NOMO-1 treated with dmso at 0.1 percent for 144 hours (cell line): Measurements from ENCODE around the gene CD84.
A peak's percentile ranks its signal among the peaks of the same experiment; 100 is the strongest.
"Not testable (repeated sequence)": the region's sequence is repeated elsewhere in the genome, so short reads cannot be mapped to it uniquely, and the experiment has no call there.

Experiments
- DNase-seq: peaks from one replicate; lab custom pipeline; 2025; ENCODE audit not compliant: unreplicated experiment; lab: John Stamatoyannopoulos, UW

Gene CD84

DNA sequence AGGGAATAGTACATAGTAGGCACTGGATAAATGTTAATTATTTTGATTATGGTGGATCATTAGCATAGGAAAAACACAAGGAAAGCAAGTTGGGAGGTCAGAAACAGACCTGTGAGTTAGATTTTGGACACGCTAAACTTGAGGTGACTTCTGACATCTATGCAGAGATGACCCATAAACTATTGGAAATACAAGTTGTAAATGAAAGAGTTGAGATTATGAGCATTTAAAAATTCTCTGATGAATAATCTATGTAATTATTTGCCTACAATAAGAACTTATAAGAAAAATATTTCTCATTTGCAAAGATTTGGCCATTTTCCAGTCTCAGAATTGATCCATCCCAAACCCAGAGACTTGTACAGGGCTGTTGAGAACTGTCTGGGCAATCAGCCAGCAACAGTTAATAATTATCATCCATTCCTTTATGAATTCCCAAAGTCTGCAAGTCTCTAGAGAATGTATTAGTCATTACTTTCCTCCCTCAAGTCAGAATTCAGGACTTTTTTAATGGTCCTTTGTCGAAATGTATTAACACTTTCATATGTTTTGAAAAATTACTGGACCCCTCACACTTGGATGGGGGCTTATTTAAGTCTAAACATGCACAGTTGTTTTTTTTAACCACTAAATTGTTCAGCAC, 36.9 kb downstream of the CD84 start:
- no peak for DNase-seq

- no peak for DNase-seq
Observed at GRCh38 chr1:160541622-160542302, 37.5 kb downstream of the CD84 start.

GRCh38 chr1:160540859-160541233, 38.5 kb downstream of the CD84 start:
- DNase-seq: no peak

GRCh38 chr1:160539990-160540858, 39.1 kb downstream of the CD84 start:
- peak; percentile 86 for DNase-seq

- no peak for DNase-seq
Observed at GRCh38 chr1:160539684-160539989, 39.7 kb downstream of the CD84 start.

GRCh38 chr1:160538985-160539651, 40.2 kb downstream of the CD84 start:
- DNase-seq: no peak

GRCh38 chr1:160537714-160538665, 41.3 kb downstream of the CD84 start:
- no peak for DNase-seq

DNA sequence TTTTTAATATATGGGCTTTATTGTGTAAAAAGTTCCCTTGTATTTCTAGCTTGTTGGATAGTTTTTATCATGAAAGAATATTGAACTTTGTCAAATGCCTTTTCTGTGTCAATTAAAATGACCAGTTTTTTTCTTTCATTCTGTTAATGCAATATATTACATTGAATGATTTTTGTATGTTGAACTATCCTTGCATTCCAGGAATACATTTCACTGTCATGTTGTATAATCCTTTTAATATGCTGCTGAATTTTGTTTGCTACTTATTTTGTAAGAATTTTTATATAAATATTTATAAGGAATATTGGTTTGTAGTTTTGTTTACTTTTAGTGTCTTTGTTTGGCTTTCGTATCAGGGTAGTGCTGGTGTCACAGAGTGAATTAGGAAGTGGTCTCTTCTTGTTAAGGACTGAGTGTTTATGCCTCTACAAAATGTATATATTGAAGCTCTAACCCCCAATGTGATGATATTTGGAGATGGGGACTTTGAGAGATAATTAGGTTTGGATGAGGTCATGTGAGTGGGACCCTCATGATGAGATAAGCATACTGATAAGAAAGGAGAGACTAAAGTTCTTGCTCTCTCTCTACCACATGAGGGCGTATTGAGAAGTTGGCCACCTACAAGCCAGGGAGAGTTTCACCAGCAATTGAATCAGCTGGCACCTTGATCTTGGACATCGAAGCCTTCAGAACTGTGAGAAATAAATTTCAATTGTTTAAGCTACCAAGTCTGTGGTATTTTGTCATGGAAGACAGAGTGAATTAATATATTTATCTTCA, 44.3 kb downstream of the CD84 start:
- no peak for DNase-seq

DNA sequence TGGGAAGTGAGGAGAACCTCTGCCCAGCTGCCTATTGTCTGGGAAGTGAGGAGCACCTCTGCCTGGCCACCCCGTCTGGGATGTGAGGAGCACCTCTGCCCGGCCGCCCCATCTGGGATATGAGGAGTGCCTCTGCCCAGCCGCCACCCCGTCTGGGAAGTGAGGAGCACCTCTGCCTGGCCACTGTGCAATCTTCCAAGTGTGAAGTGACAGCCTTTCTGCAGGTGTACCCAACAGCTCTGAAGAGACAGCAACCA, 46.8 kb downstream of the CD84 start:
- DNase-seq: not testable (repeated sequence)

GRCh38 chr1:160531809-160532556, 47.3 kb downstream of the CD84 start:
- not testable (repeated sequence) for DNase-seq

DNA sequence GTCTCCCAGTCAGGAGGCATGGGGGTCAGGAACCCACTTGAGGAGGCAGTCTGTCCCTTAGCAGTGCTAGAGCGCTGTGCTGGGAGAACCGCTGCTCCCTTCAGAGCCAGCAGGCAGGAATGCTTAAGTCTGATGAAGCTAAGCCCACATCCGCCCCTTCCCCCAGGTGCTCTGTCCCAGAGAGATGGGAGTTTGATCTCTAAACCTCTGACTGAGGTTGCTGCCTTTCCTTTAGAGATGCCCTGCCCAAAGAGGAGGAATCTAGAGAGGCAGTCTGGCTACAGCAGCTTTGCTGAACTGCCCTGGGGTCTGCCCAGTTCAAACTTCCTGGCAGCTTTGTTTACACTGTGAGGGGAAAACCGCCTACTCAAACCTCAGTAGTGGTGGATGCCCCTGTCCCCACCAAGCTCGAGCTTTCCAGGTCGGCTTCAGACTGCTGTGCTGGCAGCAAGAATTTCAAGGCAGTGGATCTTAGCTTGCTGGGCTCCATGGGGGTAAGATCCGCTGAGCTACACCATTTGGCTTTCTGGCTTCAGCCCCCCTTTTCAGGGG, 49.8 kb downstream of the CD84 start:
- not testable (repeated sequence) for DNase-seq

DNA sequence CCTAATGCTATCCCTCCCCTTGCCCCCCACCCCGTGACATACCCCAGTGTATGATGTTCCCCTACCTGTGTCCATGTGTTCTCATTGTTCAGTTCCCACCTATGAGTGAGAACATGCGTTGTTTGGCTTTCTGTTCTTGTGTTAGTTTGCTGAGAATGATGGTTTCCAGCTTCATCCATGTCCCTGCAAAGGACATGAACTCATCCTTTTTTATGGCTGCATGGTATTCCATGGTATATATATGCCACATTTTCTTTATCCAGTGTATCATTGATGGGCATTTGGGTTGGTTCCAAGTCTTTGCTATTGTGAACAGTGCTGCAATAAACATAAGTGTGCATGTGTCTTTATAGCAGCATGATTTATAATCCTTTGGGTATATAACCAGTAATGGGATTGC, 55.5 kb downstream of the CD84 start:
- DNase-seq: not testable (repeated sequence)

DNA sequence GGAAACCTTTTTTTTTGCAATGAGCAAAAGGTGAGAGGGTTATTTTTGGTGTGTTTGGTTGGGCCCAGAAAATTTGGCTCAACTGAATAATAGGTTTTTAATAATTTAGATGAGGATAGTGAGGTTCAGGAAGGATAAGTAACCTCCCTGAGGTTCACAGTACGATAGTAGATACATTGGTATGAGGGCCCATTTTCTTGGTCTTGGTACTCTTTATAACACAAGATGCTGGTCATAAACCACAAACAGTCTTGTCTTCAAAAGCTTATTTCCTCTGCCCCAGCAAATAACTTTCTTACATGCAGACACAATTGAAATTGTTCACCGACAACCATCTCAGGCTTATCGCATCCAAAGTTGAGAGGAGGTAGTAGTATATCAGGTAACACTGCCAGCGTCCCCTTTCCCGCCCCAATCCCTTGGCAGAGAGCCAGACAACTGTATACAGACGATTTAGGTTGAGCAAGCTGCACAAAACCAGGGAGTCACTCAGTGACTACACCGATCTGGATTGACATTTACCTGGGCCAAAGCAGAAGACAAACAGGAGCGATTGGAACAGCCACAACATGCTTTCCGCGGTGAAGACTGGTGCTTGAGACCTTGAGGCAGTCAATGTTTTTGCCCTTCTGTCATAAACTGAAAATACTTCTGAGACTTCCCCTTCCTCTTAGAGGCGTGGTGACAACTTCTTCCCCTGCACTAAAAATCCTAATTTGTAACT, 56.5 kb downstream of the CD84 start, which contains the start of gene SLAMF6:
Gene SLAMF6 (minus strand): TSS at position 634 of the 724 bp plus-strand sequence. CDS start 63 bp downstream, at position 571.
- no peak for DNase-seq

- DNase-seq: no peak
Observed at GRCh38 chr1:160522136-160522535, 57.2 kb downstream of the CD84 start.

DNA sequence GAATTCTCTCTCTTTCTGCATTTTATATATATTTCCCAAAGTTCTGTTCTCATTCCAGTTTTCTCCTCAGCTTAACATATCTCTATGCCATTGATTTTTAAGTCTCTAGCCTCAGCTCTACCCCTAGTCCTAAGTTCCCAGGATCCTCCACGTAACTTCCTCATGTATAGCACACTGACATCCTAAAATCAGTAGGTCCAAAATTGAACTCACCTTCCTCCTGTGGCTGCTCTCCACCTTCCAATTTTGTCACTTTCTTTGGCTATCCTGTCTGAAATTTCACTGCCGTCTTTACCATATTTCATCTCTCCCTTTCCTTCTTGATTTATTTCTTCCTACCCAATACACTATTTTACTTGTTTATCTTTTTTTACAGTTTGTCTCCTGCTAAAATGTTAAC, 57.7 kb downstream of the CD84 start:
- no peak for DNase-seq

DNA sequence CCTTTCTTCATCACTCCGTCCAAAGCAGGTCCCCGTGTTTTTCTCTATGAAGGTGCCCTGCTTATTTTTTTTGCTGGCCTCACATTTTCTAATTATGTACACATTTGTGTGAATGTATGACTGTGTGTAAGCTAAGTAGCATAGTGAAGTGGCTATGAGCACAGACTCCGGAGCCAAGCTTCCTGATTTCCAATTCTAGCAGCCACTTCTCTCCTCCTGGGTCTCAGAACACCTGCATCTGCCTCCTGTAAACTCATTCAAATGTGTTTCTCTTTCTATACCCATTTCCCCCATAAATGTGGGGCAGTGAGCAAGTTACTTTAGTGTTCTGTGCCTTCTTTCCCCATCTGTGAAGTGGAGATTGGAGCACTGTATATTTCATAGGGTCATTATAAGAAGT, 58.3 kb downstream of the CD84 start:
- no peak for DNase-seq

GRCh38 chr1:160520582-160520981, 58.7 kb downstream of the CD84 start:
- DNase-seq: no peak
